ENCODE results near the gene CNMD. TPM values are rescaled to one million over a fixed set of nuclear protein-coding genes. Genes with fewer than 3 reads are reported as not detected.

The CNMD gene
- polyA plus RNA-seq, 1 donor from 2014 or later = not detected

- Histone ChIP-seq H3K4me3 (ENCODE audit: low read length) (no peak overlapping the region), H3F3A (ENCODE audit: insufficient read depth, low read length, poor library complexity, severe bottlenecking) (no peaks in the 10 kb centered on the region), H3K9ac (ENCODE audit: low read length) (no peak overlapping the region), H3K27me3 (ENCODE audit: insufficient read depth, low read depth, low read length) (no peaks in the 10 kb centered on the region), H3K9me2 (ENCODE audit: insufficient read depth, low read length) (no peaks in the 10 kb centered on the region), H4K20me1 (ENCODE audit: insufficient read depth) (no peaks in the 10 kb centered on the region), H3K4me2 (ENCODE audit: low read length) (no peak overlapping the region), H3K36me3 (ENCODE audit: insufficient read depth, low read length) (peaks cover 12% of the 10 kb centered on the region), H3K9me3 (ENCODE audit: low read length) (no peaks in the 10 kb centered on the region), H3K27ac (ENCODE audit: low read length) (no peak overlapping the region), H2AFZ (ENCODE audit: low read depth, low read length) (no peak overlapping the region), H3K79me2 (replicated peaks; ENCODE audit: insufficient read depth, low read length) (no peaks in the 10 kb centered on the region)
- no peak for TF ChIP-seq MXI1 (conservative IDR thresholded peaks at IDR 0.05; ENCODE audit: poor library complexity, severe bottlenecking)
- TF ChIP-seq POLR2AphosphoS5 (IDR thresholded peaks at IDR 0.05) = no peak
- TF ChIP-seq SMC3 (conservative IDR thresholded peaks at IDR 0.05; ENCODE audit: poor library complexity) = no peak
- TF ChIP-seq EZH2 (IDR thresholded peaks at IDR 0.05; ENCODE audit: borderline replicate concordance, insufficient read depth, low read length, poor library complexity, severe bottlenecking) = no peak
- TF ChIP-seq CTCF (IDR thresholded peaks at IDR 0.05; ENCODE audit: poor library complexity, severe bottlenecking) = no peak
- TF ChIP-seq, protein P1, sequence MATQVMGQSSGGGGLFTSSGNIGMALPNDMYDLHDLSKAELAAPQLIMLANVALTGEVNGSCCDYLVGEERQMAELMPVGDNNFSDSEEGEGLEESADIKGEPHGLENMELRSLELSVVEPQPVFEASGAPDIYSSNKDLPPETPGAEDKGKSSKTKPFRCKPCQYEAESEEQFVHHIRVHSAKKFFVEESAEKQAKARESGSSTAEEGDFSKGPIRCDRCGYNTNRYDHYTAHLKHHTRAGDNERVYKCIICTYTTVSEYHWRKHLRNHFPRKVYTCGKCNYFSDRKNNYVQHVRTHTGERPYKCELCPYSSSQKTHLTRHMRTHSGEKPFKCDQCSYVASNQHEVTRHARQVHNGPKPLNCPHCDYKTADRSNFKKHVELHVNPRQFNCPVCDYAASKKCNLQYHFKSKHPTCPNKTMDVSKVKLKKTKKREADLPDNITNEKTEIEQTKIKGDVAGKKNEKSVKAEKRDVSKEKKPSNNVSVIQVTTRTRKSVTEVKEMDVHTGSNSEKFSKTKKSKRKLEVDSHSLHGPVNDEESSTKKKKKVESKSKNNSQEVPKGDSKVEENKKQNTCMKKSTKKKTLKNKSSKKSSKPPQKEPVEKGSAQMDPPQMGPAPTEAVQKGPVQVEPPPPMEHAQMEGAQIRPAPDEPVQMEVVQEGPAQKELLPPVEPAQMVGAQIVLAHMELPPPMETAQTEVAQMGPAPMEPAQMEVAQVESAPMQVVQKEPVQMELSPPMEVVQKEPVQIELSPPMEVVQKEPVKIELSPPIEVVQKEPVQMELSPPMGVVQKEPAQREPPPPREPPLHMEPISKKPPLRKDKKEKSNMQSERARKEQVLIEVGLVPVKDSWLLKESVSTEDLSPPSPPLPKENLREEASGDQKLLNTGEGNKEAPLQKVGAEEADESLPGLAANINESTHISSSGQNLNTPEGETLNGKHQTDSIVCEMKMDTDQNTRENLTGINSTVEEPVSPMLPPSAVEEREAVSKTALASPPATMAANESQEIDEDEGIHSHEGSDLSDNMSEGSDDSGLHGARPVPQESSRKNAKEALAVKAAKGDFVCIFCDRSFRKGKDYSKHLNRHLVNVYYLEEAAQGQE (IDR thresholded peaks at IDR 0.05; ENCODE audit: borderline replicate concordance) = no peak
- TF ChIP-seq TAF1 (IDR thresholded peaks at IDR 0.05; ENCODE audit: low read depth) = no peak
- TF ChIP-seq RAD21 (conservative IDR thresholded peaks at IDR 0.05) = no peak
- TF ChIP-seq EP300 (conservative IDR thresholded peaks at IDR 0.05; ENCODE audit: poor library complexity, severe bottlenecking) = no peak
These were observed 61.8 kb downstream of the CNMD start for GRCh38 chr13:52677823-52678222.

DNA sequence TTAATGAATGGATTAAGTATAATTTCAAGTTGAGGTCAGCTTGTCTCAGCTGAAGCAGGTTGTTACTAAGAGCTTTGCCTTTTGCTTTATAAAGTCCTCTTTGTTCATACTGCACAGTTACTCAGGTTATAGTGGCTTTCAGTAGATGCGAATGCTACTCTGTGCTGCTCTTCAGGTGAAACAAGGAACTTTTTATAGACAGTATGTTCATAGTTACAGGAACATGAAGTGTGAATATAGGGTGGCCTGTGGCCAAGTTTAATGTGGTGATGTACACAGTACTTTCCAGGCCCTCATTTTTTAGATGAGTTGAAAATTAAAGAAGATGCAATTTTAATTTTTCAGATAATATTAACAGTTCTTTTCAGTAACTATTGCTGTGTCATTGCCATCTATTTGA lies 66.2 kb downstream of the CNMD start:
- no peaks in the 10 kb centered on the region for H3F3A ChIP-seq (ENCODE audit: insufficient read depth, low read length, poor library complexity, severe bottlenecking)
- no peak overlapping the region for H2AFZ ChIP-seq (ENCODE audit: low read depth, low read length)
- H3K9me2 ChIP-seq (ENCODE audit: insufficient read depth, low read length) = no peaks in the 10 kb centered on the region
- H3K9ac ChIP-seq (ENCODE audit: low read length) = no peak overlapping the region
- H3K36me3 ChIP-seq (ENCODE audit: insufficient read depth, low read length) = no peaks in the 10 kb centered on the region
- no peaks in the 10 kb centered on the region for H3K27me3 ChIP-seq (ENCODE audit: insufficient read depth, low read depth, low read length)
- H3K27ac ChIP-seq (ENCODE audit: low read length) = no peak overlapping the region
- no peaks in the 10 kb centered on the region for H4K20me1 ChIP-seq (ENCODE audit: insufficient read depth)
- no peak overlapping the region for H3K4me2 ChIP-seq (ENCODE audit: low read length)
- H3K4me3 ChIP-seq (ENCODE audit: low read length) = no peak overlapping the region
- H3K9me3 ChIP-seq (ENCODE audit: low read length) = no peaks in the 10 kb centered on the region
- no peaks in the 10 kb centered on the region for H3K79me2 ChIP-seq (replicated peaks; ENCODE audit: insufficient read depth, low read length)
- no peak for TF ChIP-seq RAD21 (conservative IDR thresholded peaks at IDR 0.05)

DNA sequence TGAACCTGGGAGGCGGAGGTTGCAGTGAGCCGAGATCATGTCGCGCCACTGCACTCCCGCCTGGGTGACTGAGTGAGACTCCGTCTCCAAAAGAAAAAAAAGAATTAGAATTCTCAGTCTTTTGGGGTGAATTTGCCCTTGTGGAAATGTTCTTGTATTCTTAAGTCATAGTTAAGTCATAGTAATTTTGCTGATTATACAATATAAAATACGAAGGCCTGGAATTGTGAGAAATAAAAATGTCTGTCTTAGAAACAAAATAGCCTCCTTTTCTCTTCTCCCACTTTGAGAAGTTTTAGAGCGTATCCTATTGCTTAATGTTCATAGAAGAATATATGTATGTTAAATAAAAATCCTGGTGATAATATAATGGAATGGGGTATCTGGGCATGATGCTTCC lies 68.9 kb downstream of the CNMD start:
- Histone ChIP-seq H3F3A (ENCODE audit: insufficient read depth, low read length, poor library complexity, severe bottlenecking) (no peaks in the 10 kb centered on the region), H2AFZ (ENCODE audit: low read depth, low read length) (no peak overlapping the region), H3K4me3 (ENCODE audit: low read length) (no peak overlapping the region), H3K9ac (ENCODE audit: low read length) (no peak overlapping the region), H3K36me3 (ENCODE audit: insufficient read depth, low read length) (no peaks in the 10 kb centered on the region), H3K27me3 (ENCODE audit: insufficient read depth, low read depth, low read length) (no peaks in the 10 kb centered on the region), H3K4me2 (ENCODE audit: low read length) (no peak overlapping the region), H3K9me3 (ENCODE audit: low read length) (no peaks in the 10 kb centered on the region), H4K20me1 (ENCODE audit: insufficient read depth) (no peaks in the 10 kb centered on the region), H3K27ac (ENCODE audit: low read length) (no peak overlapping the region), H3K9me2 (ENCODE audit: insufficient read depth, low read length) (no peaks in the 10 kb centered on the region), H3K79me2 (replicated peaks; ENCODE audit: insufficient read depth, low read length) (no peaks in the 10 kb centered on the region)
- TF ChIP-seq RAD21 (conservative IDR thresholded peaks at IDR 0.05) (no peak), EZH2 (IDR thresholded peaks at IDR 0.05; ENCODE audit: borderline replicate concordance, insufficient read depth, low read length, poor library complexity, severe bottlenecking) (no peak), TAF1 (IDR thresholded peaks at IDR 0.05; ENCODE audit: low read depth) (no peak), EP300 (conservative IDR thresholded peaks at IDR 0.05; ENCODE audit: poor library complexity, severe bottlenecking) (no peak), POLR2AphosphoS5 (IDR thresholded peaks at IDR 0.05) (no peak), SMC3 (conservative IDR thresholded peaks at IDR 0.05; ENCODE audit: poor library complexity) (no peak), CTCF (IDR thresholded peaks at IDR 0.05; ENCODE audit: poor library complexity, severe bottlenecking) (no peak), MXI1 (conservative IDR thresholded peaks at IDR 0.05; ENCODE audit: poor library complexity, severe bottlenecking) (no peak)
- TF ChIP-seq, protein P1 (IDR thresholded peaks at IDR 0.05; ENCODE audit: borderline replicate concordance) = no peak

All from neural cell (in vitro differentiated cells).